SK-N-SH (cell line): ENCODE measurements around the gene GRB10. TPM values are rescaled to one million over a fixed set of nuclear protein-coding genes. Genes with fewer than 3 reads are reported as not detected.

Experiments used
- CTCF ChIA-PET: fragments of 300-600, 350-600 bp; formaldehyde crosslinking; extraction: SDS; loops from one replicate; lab custom pipeline; 2021; lab: Yijun Ruan, JAX
- POLR2A ChIA-PET: fragments of 350-600 bp; sonication (Branson Sonifier 250); formaldehyde crosslinking; extraction: SDS; loops from one replicate; lab custom pipeline; 2020; ENCODE audit warnings: antibody characterized with exemption, inconsistent platforms; lab: Yijun Ruan, JAX
- DNase-seq: peaks from one replicate; pipeline ENCODE4 v3.0.0; 2012
- H2AFZ ChIP-seq: fragments of 200-600 bp; sonication (generic); 2 replicates; pipeline ENCODE4 v1.8.1; 2016; ENCODE audit warnings: antibody characterized with exemption, mild to moderate bottlenecking, low read depth
- H3F3A ChIP-seq: fragments of 200-600 bp; sonication (generic); replicated peaks from 2 replicates; pipeline ENCODE3; 2016; ENCODE audit warnings: antibody characterized with exemption, mild to moderate bottlenecking; ENCODE audit not compliant: insufficient read depth
- H3K27ac ChIP-seq, 2 experiments: fragments of 200-500 bp in 1 of 2; fragments of 200-600 bp in 1 of 2; sonication (Bioruptor generic) in 1 of 2; sonication (generic), shearing (Covaris generic) in 1 of 2; 2 replicates each; pipeline versions ENCODE4 v1.5.1 to v1.6.1; 2014 to 2016; ENCODE audit warnings: low read depth in 2 of 2, inconsistent platforms in 1 of 2, low read length in 1 of 2, mild to moderate bottlenecking in 1 of 2, mixed read lengths in 1 of 2
- H3K27me3 ChIP-seq: fragments of 200-600 bp; sonication (generic), shearing (Covaris generic); 2 replicates; pipeline ENCODE4 v1.6.1; 2016; ENCODE audit warnings: mixed run types; ENCODE audit not compliant: insufficient read depth
- H3K36me3 ChIP-seq, 2 experiments: fragments of 200-500 bp in 1 of 2; fragments of 200-600 bp in 1 of 2; sonication (Bioruptor generic) in 1 of 2; sonication (generic) in 1 of 2; replicated peaks in 1 of 2; 2 replicates each; pipeline versions ENCODE3 to v1.5.1; 2014 to 2016; ENCODE audit warnings: low read length in 1 of 2, mild to moderate bottlenecking in 1 of 2; ENCODE audit not compliant: insufficient read depth in 2 of 2, control insufficient read depth in 1 of 2
- H3K4me1 ChIP-seq, 2 experiments: fragments of 200-500 bp in 1 of 2; fragments of 200-600 bp in 1 of 2; sonication (Bioruptor generic) in 1 of 2; sonication (generic), shearing (Covaris generic) in 1 of 2; 2 replicates each; pipeline versions ENCODE4 v1.5.1 to v1.6.1; 2014 to 2016; ENCODE audit warnings: low read depth in 1 of 2, low read length in 1 of 2, mixed run types in 1 of 2; ENCODE audit not compliant: insufficient read depth in 2 of 2, control insufficient read depth in 1 of 2
- H3K4me2 ChIP-seq: fragments of 200-600 bp; sonication (generic), shearing (Covaris generic); 2 replicates; pipeline ENCODE4 v1.6.1; 2017; ENCODE audit warnings: mixed run types
- H3K4me3 ChIP-seq, 2 experiments: fragments of 200-500 bp in 1 of 2; fragments of 200-600 bp in 1 of 2; sonication (Bioruptor generic) in 1 of 2; sonication (generic), shearing (Covaris generic) in 1 of 2; 2 replicates each; pipeline versions ENCODE4 v1.5.1 to v1.8.1; 2014 to 2016; ENCODE audit warnings: low read depth in 2 of 2, inconsistent platforms in 1 of 2, low read length in 1 of 2, mild to moderate bottlenecking in 1 of 2, mixed read lengths in 1 of 2, moderate library complexity in 1 of 2
- H3K79me2 ChIP-seq: fragments of 200-600 bp; sonication (generic); 2 replicates; pipeline ENCODE4 v1.8.1; 2017; ENCODE audit warnings: mild to moderate bottlenecking; ENCODE audit not compliant: insufficient read depth
- H3K9ac ChIP-seq: fragments of 200-600 bp; sonication (generic); 2 replicates; pipeline ENCODE4 v1.6.1; 2017; ENCODE audit warnings: mixed run types
- H3K9me2 ChIP-seq: fragments of 200-600 bp; sonication (generic); 2 replicates; pipeline ENCODE4 v1.6.1; 2017; ENCODE audit warnings: mixed run types
- H3K9me3 ChIP-seq: fragments of 200-600 bp; sonication (generic); 2 replicates; pipeline ENCODE4 v1.6.1; 2017; ENCODE audit warnings: mixed run types, mild to moderate bottlenecking, moderate library complexity
- H4K20me1 ChIP-seq: fragments of 200-600 bp; sonication (generic); 2 replicates; pipeline ENCODE4 v1.6.1; 2017; ENCODE audit warnings: mild to moderate bottlenecking, mixed run types; ENCODE audit not compliant: insufficient read depth
- EP300 ChIP-seq, 2 experiments: IDR thresholded peaks; 2 replicates each; pipeline versions ENCODE4 v1.4.0 to v1.6.1; 2012; ENCODE audit warnings: borderline replicate concordance in 1 of 2, low read depth in 1 of 2, low read length in 1 of 2
- FOSL2 ChIP-seq: IDR thresholded peaks from 2 replicates; pipeline ENCODE4 v1.4.0; 2012; ENCODE audit warnings: low read depth, mild to moderate bottlenecking, moderate library complexity, borderline replicate concordance
- FOXJ3 ChIP-seq: sonication (generic); formaldehyde crosslinking; IDR thresholded peaks from 2 replicates; pipeline ENCODE4 v1.5.1; 2020; ENCODE audit warnings: mild to moderate bottlenecking, missing genetic modification reagents
- FOXM1 ChIP-seq: IDR thresholded peaks from 2 replicates; pipeline ENCODE4 v1.4.0; 2012; ENCODE audit warnings: low read depth, mild to moderate bottlenecking
- GATA2 ChIP-seq: sonication (generic); formaldehyde crosslinking; IDR thresholded peaks from 2 replicates; pipeline ENCODE4 v1.5.0; 2020; ENCODE audit warnings: mild to moderate bottlenecking, missing genetic modification reagents
- MEF2A ChIP-seq: IDR thresholded peaks from 2 replicates; pipeline ENCODE4 v1.4.0; 2012; ENCODE audit warnings: low read depth, borderline replicate concordance
- NFIC ChIP-seq: IDR thresholded peaks from 2 replicates; pipeline ENCODE4 v1.4.0; 2012; ENCODE audit warnings: borderline replicate concordance
- RAD21 ChIP-seq: IDR thresholded peaks from 2 replicates; pipeline ENCODE4 v1.6.1; 2012; ENCODE audit warnings: mild to moderate bottlenecking, low read length
- RFX5 ChIP-seq: IDR thresholded peaks from 2 replicates; pipeline ENCODE4 v1.6.1; 2012; ENCODE audit warnings: mild to moderate bottlenecking, improper control_type of control experiment, low read length
- SIN3A ChIP-seq: IDR thresholded peaks from 2 replicates; pipeline ENCODE4 v1.6.1; 2012; ENCODE audit warnings: low read depth, mild to moderate bottlenecking, low read length, moderate library complexity, borderline replicate concordance
- TAF1 ChIP-seq: IDR thresholded peaks from 2 replicates; pipeline ENCODE4 v1.6.1; 2012; ENCODE audit warnings: low read depth, mild to moderate bottlenecking, low read length, moderate library complexity, borderline replicate concordance
- USF2 ChIP-seq: fragments of 150-350 bp; IDR thresholded peaks from 2 replicates; pipeline ENCODE4 v1.6.1; 2017; ENCODE audit warnings: antibody characterized with exemption, low read length, low read depth, borderline replicate concordance
- WGBS: methylation state at CpG from one replicate; pipeline ENCODE4 v1.1.6; 2017; ENCODE audit warnings: low lambda C conversion rate; 5-methylcytosine and 5-hydroxymethylcytosine counted together
- polyA plus RNA-seq, 3 experiments: library from polyadenylated mRNA; depleted of rRNA; stranded (reverse); fragments of >200 nt; gene quantifications; 2 replicates each; pipeline ENCODE4 v1.2.3, GENCODE V29; 2012
- TF ChIP-seq, protein P1 (sequence below): fragments of 200-600 bp; sonication (generic); IDR thresholded peaks from 2 replicates; pipeline ENCODE4 v1.6.1; 2017; ENCODE audit warnings: antibody characterized with exemption, mild to moderate bottlenecking, moderate library complexity
- TF ChIP-seq, protein P2 (sequence below): IDR thresholded peaks from 2 replicates; pipeline ENCODE4 v1.4.0; 2012; ENCODE audit warnings: low read depth, borderline replicate concordance
- TF ChIP-seq, protein P3 (sequence below): fragments of 150-350 bp; IDR thresholded peaks from 2 replicates; pipeline ENCODE4 v1.6.1; 2016; ENCODE audit warnings: mild to moderate bottlenecking, low read depth, low read length

Gene GRB10
- polyA plus RNA-seq, 1 of the 3 experiments (the other 2 are of a cell fraction) = 5.1 TPM

- CTCF ChIA-PET = no interaction called here
- POLR2A ChIA-PET = no interaction called here
- H4K20me1 ChIP-seq = peaks cover 95% of the 10 kb centered on the region
- H3K4me2 ChIP-seq = peak overlapping the region; percentile 36; the same call in 1 of the 2 replicates
- H2AFZ ChIP-seq = no peak overlapping the region
- H3K27ac ChIP-seq = no peak overlapping the region
- H3F3A ChIP-seq = peaks cover 22% of the 10 kb centered on the region
- H3K4me1 ChIP-seq = peaks cover 0 to 21% of the 10 kb centered on the region in 2 experiments; a peak in 3 of 4 replicates
- H3K4me3 ChIP-seq = no peak overlapping the region
- H3K27me3 ChIP-seq = no peaks in the 10 kb centered on the region
- TF ChIP-seq TAF1 = no peak
- no peak for TF ChIP-seq RFX5
- TF ChIP-seq, protein P1, sequence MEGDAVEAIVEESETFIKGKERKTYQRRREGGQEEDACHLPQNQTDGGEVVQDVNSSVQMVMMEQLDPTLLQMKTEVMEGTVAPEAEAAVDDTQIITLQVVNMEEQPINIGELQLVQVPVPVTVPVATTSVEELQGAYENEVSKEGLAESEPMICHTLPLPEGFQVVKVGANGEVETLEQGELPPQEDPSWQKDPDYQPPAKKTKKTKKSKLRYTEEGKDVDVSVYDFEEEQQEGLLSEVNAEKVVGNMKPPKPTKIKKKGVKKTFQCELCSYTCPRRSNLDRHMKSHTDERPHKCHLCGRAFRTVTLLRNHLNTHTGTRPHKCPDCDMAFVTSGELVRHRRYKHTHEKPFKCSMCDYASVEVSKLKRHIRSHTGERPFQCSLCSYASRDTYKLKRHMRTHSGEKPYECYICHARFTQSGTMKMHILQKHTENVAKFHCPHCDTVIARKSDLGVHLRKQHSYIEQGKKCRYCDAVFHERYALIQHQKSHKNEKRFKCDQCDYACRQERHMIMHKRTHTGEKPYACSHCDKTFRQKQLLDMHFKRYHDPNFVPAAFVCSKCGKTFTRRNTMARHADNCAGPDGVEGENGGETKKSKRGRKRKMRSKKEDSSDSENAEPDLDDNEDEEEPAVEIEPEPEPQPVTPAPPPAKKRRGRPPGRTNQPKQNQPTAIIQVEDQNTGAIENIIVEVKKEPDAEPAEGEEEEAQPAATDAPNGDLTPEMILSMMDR = no peak
- TF ChIP-seq, protein P2, sequence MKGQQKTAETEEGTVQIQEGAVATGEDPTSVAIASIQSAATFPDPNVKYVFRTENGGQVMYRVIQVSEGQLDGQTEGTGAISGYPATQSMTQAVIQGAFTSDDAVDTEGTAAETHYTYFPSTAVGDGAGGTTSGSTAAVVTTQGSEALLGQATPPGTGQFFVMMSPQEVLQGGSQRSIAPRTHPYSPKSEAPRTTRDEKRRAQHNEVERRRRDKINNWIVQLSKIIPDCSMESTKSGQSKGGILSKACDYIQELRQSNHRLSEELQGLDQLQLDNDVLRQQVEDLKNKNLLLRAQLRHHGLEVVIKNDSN = no peak
- TF ChIP-seq MEF2A = no peak
- TF ChIP-seq FOSL2 = no peak
- TF ChIP-seq NFIC = no peak
- no peak for TF ChIP-seq RAD21
- no peak for TF ChIP-seq FOXJ3 (CRISPR knock-in tag)
- TF ChIP-seq EP300 (IDR thresholded peaks at IDR 0.05; ENCODE audit: borderline replicate concordance in 1 of 2, low read depth in 1 of 2, low read length in 1 of 2) = no peak
- no peak for TF ChIP-seq FOXM1
- no peak for TF ChIP-seq USF2
- TF ChIP-seq, protein P3, sequence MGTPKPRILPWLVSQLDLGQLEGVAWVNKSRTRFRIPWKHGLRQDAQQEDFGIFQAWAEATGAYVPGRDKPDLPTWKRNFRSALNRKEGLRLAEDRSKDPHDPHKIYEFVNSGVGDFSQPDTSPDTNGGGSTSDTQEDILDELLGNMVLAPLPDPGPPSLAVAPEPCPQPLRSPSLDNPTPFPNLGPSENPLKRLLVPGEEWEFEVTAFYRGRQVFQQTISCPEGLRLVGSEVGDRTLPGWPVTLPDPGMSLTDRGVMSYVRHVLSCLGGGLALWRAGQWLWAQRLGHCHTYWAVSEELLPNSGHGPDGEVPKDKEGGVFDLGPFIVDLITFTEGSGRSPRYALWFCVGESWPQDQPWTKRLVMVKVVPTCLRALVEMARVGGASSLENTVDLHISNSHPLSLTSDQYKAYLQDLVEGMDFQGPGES = no peak
- TF ChIP-seq SIN3A = no peak
- TF ChIP-seq GATA2 (CRISPR knock-in tag) = no peak
- no peak overlapping the region for H3K9ac ChIP-seq
- DNase-seq = no peak
- no peaks in the 10 kb centered on the region for H3K9me2 ChIP-seq
- 42% methylated on average over 2 of the region's 2 CpGs for WGBS
- H3K79me2 ChIP-seq = peaks cover 94% of the 10 kb centered on the region
- H3K36me3 ChIP-seq = peaks cover 0 to 3% of the 10 kb centered on the region in 2 experiments
- H3K9me3 ChIP-seq = no peaks in the 10 kb centered on the region
Observed at GRCh38 chr7:50718876-50719275, 63.8 kb downstream of the GRB10 start.
